ENCODE data around the gene ZNF600.
"Not testable (repeated sequence)": the region's sequence is repeated elsewhere in the genome, so short reads cannot be mapped to it uniquely, and the experiment has no call there.

ZNF600 gene

DNA sequence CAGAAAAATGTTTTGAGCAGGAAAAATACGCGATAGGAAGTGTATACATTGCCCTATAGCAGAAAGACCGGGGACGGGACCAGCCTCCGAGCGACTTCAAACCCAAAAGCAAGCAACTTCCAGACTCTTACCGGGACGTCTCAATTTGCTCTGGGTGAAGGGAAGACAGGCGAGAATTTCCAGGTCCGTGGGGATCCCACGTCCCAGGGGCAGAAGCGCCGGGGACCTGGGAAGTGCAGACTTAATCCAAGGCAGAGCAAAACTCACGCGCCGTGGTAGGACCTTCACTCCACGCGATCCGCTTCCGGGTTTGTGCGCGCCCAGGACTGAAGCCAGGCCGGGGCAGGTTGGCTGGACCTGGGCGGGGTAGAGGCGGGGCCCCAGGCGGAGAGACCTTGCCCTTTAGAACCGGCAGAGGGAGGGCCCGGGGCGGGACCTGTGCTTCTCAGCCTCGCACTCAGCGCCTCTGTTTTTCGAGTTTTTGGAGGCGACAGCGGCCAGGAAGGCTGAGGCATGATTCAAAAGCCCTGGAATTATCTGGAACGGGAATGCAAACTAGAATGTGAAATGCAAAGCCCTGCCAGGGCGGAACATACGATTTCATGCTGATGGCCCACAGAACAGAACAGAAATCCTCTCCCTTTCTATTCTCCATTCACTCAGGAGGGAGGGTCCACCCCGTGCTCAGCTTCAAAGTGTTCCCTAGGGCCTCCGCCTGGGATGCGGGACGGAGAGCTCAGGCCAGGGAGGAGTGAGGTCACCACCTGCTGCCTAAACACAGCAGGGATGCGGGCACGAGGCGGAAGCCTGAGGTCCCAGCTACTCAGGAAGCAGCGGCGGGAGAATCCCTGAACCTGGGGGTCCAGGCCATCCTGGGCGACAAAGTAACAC, at the start of gene ZNF600:
ZNF600 (minus strand) TSS at position 328 of the 891 bp plus-strand sequence. CDS start 7,903 bp downstream, outside the sequence.
- H3K4me3 ChIP-seq (ENCODE audit: low read depth, low read length) = peak within 1 kb of the TSS; percentile 69

DNA sequence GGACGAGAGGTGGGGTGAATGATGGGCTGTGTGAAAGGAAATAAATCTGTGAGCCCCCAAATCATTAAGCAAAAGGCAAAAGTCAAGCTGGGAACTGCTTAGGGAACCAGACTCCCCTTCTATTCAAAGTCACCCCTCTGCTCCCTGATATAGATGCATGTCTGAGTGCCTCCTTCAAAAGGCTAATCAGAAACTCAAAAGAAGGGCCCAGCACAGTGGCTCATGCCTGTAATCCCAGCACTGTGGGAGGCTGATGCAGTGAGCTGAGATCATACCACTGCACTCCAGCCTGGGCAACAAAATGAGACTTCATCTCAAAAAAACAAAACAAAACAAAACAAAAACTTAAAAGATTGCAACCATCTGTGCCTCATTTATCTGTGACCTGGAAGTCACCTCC, 47.7 kb upstream of the ZNF600 start:
- not testable (repeated sequence) for H3K4me3 ChIP-seq (ENCODE audit: low read depth, low read length)

DNA sequence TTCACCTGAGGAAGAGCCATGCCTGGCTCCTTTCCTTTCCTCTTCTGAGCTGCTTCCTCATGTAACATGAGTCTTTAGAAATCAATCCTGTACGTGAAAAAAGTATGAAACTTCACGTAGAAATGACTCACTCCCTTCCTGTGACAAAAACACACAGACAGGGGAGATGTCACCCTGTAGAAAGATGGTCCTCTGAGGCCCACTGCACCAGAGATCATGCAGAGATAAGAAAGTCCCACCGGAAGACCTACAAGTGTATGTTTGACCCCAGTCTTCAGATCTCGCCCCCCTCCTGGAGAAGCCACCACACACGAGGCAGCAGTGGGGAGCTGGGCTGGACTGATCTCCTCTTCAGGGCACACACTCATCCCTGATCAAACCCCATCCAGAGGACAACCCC, 47.0 kb upstream of the ZNF600 start:
- not testable (repeated sequence) for H3K4me3 ChIP-seq (ENCODE audit: low read depth, low read length)

DNA sequence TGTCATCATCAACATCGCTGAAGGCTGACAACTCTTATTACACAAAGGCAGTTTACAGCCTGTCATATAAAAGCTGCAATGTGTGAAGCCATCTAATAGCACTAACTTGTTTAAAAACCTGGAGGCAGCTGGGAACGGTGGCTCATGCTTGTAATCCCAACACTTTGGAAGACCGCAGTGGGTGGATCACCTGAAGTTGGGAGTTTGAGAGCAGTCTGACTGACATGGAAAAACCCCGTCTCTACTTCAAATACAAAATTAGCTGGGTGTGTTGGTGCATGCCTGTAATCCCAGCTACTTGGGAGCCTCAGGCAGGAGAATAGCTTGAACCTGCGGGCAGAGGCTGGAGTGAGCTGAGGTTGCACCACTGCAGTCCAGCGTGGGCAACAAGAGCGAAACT, 43.3 kb upstream of the ZNF600 start:
- not testable (repeated sequence) for H3K4me3 ChIP-seq (ENCODE audit: low read depth, low read length)

DNA sequence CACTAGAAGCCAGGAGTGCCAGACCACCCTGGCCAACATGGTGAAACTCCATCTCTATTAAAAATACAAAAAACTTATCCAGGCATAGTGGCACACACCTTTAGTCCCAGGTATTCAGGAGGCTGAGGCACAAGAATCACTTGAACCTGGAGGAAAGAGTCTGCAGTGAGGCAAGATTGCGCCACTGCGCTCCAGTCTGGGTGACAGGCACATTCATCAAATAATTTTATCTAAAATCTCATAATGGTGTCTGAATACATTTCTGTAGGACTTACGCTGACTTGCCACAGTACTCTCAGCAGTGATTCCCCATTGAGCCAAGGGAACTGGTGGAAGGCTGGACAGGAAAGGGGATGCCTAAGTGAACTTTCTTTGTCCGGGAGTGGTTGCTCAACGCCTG, 39.2 kb upstream of the ZNF600 start:
- TF ChIP-seq, protein P1, sequence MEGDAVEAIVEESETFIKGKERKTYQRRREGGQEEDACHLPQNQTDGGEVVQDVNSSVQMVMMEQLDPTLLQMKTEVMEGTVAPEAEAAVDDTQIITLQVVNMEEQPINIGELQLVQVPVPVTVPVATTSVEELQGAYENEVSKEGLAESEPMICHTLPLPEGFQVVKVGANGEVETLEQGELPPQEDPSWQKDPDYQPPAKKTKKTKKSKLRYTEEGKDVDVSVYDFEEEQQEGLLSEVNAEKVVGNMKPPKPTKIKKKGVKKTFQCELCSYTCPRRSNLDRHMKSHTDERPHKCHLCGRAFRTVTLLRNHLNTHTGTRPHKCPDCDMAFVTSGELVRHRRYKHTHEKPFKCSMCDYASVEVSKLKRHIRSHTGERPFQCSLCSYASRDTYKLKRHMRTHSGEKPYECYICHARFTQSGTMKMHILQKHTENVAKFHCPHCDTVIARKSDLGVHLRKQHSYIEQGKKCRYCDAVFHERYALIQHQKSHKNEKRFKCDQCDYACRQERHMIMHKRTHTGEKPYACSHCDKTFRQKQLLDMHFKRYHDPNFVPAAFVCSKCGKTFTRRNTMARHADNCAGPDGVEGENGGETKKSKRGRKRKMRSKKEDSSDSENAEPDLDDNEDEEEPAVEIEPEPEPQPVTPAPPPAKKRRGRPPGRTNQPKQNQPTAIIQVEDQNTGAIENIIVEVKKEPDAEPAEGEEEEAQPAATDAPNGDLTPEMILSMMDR (IDR thresholded peaks at IDR 0.05; ENCODE audit: borderline replicate concordance, insufficient read depth, low read depth, low read length) = no peak

DNA sequence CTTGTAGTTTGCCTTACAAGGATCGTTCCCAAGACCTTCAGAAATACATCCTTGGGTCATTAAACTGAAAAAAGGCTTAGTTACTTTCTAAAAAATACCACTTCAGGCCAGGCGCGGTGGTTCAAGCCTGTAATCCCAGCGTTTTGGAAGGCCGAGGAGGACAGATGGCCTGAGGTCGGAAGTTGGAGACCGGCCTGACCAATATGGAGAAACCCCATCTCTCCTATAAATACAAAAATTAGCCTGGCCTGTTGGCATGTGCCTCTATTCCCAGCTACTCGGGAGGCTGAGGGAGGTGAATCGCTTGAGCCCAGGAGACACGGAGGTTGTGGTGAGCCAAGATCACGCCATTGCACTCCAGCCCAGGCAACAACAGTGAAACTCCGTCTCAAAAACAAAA, 37.1 kb upstream of the ZNF600 start:
- no peak overlapping the region for H3K4me3 ChIP-seq (ENCODE audit: low read depth, low read length)
- TF ChIP-seq, protein P1 (IDR thresholded peaks at IDR 0.05; ENCODE audit: borderline replicate concordance, insufficient read depth, low read depth, low read length) = no peak

More for the DNA sequence above, 39.2 kb upstream of the ZNF600 start:
- H3K4me3 ChIP-seq (ENCODE audit: low read depth, low read length) = no peak overlapping the region

DNA sequence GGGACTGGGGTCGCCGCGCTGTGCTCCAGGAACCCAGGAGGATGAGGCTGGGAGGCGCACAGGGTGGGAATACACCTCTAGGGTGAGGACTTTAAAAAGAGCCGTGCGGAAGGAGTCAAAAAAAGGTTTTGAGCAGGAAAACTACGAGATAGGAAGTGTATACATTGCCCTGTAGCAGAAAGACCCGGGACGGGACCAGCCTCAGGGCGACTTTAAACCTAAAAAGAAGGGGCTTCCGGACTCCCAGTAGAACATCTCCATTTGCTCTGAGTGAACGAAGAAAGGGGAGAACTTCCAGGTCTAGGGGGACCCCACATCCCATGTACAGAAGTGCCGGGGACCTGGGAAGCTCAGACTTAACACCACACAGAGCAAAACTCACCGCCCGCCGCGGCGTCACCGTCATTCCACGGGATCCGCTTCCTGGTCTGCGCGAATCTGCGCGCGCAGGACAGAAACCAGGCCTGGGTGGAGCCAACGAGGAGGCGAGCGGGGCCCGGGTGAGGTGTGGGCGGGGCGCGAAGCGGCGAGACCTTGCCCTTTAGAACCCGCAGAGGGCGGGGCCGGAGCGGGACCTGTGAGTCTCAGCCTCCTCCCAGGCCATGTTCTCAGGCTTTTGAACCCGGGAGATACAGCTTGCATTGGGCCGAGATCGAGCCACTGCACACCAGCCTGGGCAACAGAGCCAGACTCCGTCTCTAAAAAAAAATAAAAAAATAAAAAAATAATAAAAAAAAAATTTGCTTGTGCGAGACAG, 34.8 kb upstream of the ZNF600 start, which contains the start of gene ZNF28:
ZNF28 (minus strand) TSS at position 430 of the 757 bp plus-strand sequence. CDS start 3,675 bp downstream, outside the sequence.
- H3K4me3 ChIP-seq (ENCODE audit: low read depth, low read length) = peak within 1 kb of the TSS; percentile 64

DNA sequence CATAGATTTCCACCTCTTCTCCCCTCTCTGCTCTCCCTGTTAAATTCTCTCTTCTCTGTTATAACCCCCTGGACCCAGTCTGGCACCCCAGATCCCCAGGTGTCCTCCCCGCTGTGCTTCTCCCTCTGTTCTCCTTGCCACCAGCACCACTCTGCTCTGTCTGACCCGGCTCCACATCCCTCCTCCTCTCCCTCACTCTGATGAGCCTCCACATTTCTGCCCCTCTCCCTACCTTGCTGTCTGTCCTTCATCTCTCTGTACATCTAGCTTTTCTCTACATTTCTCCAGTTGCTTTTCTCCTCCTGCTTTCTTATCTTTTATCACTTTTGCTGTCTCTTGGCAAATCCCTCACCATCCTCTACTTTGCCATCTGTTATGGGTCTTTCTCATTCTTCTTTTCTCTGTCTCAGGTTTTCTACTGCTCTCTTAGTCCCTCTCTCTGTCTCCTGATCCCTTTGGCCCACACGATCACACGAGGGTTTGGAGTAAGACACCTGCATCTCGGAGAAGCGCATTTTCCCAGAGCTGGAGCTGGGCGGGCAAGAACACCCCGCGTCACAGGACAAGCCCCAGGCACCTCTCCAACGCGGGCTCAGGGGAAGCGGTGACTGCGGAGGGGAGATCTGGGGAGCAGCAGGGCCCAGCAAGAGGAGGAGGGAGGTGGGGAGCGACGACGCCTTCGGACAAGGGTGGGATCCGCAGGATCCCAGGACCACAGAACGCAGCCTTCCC, 34.0 kb upstream of the ZNF600 start:
- H3K4me3 ChIP-seq (ENCODE audit: low read depth, low read length) = peak overlapping the region; percentile 64

DNA sequence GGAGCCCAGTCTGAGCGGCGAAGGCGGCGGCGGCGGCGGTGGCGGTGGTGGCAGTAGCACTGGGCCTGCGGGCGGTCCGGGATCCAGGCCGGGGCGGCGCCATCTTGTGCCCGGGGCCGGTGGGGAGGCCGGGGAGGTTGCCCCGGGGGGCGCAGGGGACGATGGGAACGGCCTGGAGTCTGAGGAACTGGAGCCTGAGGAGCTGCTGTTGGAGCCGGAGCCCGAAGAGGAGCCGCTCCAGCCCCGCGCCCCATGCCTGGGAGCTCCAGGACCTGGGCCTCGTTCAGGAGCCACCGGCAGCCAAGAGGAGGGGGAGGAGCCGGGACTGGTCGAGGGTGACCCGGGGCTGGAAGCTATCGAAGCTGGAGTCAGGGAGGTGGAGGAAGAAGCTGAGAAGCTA, 23.2 kb upstream of the ZNF600 start:
- no peak overlapping the region for H3K4me3 ChIP-seq (ENCODE audit: low read depth, low read length)
- TF ChIP-seq, protein P1 (IDR thresholded peaks at IDR 0.05; ENCODE audit: borderline replicate concordance, insufficient read depth, low read depth, low read length) = no peak

DNA sequence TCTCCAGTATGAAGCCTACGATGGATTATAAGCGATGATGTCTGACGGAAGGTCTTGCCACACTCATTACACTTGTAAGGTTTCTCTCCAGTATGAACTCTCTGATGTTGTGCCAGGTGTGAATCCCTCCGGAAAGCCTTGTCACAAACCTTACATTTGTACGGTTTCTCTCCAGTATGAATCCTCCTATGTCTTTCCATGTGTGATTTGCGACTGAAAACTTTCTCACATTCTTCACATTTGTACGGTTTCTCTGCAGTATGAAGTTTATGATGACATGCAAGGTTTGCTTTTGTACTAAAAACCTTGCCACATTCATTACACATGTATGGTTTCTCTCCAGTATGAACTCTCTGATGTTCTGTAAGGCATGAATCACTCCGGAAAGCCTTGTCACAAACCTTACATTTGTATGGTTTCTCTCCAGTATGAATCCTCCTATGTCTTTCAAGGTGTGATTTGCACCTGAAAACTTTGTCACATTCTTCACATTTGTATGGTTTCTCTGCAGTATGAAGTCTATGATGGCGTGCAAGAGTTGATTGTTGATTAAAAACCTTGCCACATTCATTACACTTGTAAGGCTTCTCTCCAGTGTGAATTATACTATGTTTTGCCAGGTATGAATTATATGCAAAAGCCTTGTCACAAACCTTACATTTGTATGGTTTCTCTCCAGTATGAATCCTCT, 13.5 kb upstream of the ZNF600 start:
- not testable (repeated sequence) for H3K4me3 ChIP-seq (ENCODE audit: low read depth, low read length)
